OCI-LY1 (cell line): Measurements from ENCODE around the gene ANKS4B.

Source experiments
- H2AFZ ChIP-seq: fragments of 200-600 bp; sonication (generic), shearing (Covaris generic); 2 replicates; pipeline ENCODE4 v1.6.0; 2014; ENCODE audit warnings: antibody characterized with exemption, mild to moderate bottlenecking, low read length
- H3F3A ChIP-seq: fragments of 200-600 bp; sonication (generic), shearing (Covaris generic); 2 replicates; pipeline ENCODE4 v1.6.0; 2014; ENCODE audit warnings: mild to moderate bottlenecking, antibody characterized with exemption, low read length, moderate library complexity; ENCODE audit not compliant: insufficient read depth
- H3K27ac ChIP-seq: fragments of 200-600 bp; sonication (generic); 2 replicates; pipeline ENCODE4 v1.5.1; 2014; ENCODE audit warnings: low read length, mixed run types, mild to moderate bottlenecking, low read depth; ENCODE audit not compliant: poor library complexity, severe bottlenecking
- H3K27me3 ChIP-seq: fragments of 200-600 bp; sonication (generic); 2 replicates; pipeline ENCODE4 v1.6.0; 2014; ENCODE audit warnings: antibody characterized with exemption, mild to moderate bottlenecking, low read length, moderate library complexity; ENCODE audit not compliant: insufficient read depth
- H3K36me3 ChIP-seq: fragments of 200-600 bp; sonication (generic); 2 replicates; pipeline ENCODE4 v1.6.1; 2014; ENCODE audit warnings: mild to moderate bottlenecking, antibody characterized with exemption, low read length, moderate library complexity, mixed read lengths; ENCODE audit not compliant: insufficient read depth
- H3K4me1 ChIP-seq: fragments of 200-600 bp; sonication (generic); 2 replicates; pipeline ENCODE4 v1.5.1; 2014; ENCODE audit warnings: mild to moderate bottlenecking, low read length, moderate library complexity; ENCODE audit not compliant: insufficient read depth, severe bottlenecking
- H3K4me2 ChIP-seq: fragments of 200-600 bp; sonication (generic), shearing (Covaris generic); 2 replicates; pipeline ENCODE4 v1.6.1; 2014; ENCODE audit warnings: low read length
- H3K4me3 ChIP-seq: fragments of 200-600 bp; sonication (generic); 2 replicates; pipeline ENCODE4 v1.5.1; 2014; ENCODE audit warnings: low read length, low read depth, mild to moderate bottlenecking, mixed read lengths; ENCODE audit not compliant: poor library complexity, severe bottlenecking
- H3K79me2 ChIP-seq: fragments of 200-600 bp; shearing (Covaris generic); 2 replicates; pipeline ENCODE4 v1.6.1; 2016; ENCODE audit warnings: mixed run types, low read length, mixed read lengths; ENCODE audit not compliant: insufficient read depth
- H3K9ac ChIP-seq: fragments of 200-600 bp; sonication (generic), shearing (Covaris generic); 2 replicates; pipeline ENCODE4 v1.6.1; 2014; ENCODE audit warnings: mild to moderate bottlenecking, low read length, mixed read lengths
- H3K9me2 ChIP-seq: fragments of 200-600 bp; sonication (generic), shearing (Covaris generic); 2 replicates; pipeline ENCODE4 v1.6.1; 2014; ENCODE audit warnings: low read depth, mild to moderate bottlenecking, low read length, mixed read lengths
- H3K9me3 ChIP-seq: fragments of 200-600 bp; shearing (Covaris generic); 2 replicates; pipeline ENCODE4 v1.6.1; 2014; ENCODE audit warnings: low read length, mixed read lengths
- H4K20me1 ChIP-seq: fragments of 200-600 bp; sonication (generic), shearing (Covaris generic); 2 replicates; pipeline ENCODE4 v1.6.0; 2016; ENCODE audit warnings: mild to moderate bottlenecking, low read length; ENCODE audit not compliant: insufficient read depth
- CTCF ChIP-seq: fragments of 200-600 bp; sonication (generic), shearing (Covaris generic); IDR thresholded peaks from 2 replicates; pipeline ENCODE4 v1.5.1; 2017; ENCODE audit warnings: mild to moderate bottlenecking, antibody characterized with exemption, low read length, moderate library complexity, mixed read lengths
- EZH2 ChIP-seq: fragments of 200-600 bp; sonication (generic), shearing (Covaris generic); IDR thresholded peaks from 2 replicates; pipeline ENCODE4 v1.8.0; 2017; ENCODE audit warnings: borderline replicate concordance, mixed run types, mild to moderate bottlenecking, antibody characterized with exemption, low read length, moderate library complexity, mixed read lengths

Gene ANKS4B

GRCh38 chr16:21264571-21265036, 31.1 kb downstream of the ANKS4B start:
- H3K9me3 ChIP-seq = no peaks in the 10 kb centered on the region
- no peaks in the 10 kb centered on the region for H3K9me2 ChIP-seq
- no peak overlapping the region for H3K9ac ChIP-seq
- no peaks in the 10 kb centered on the region for H3K79me2 ChIP-seq
- 0 out of 2 replicates have a peak, but pooled peaks cover 4% of the 10 kb centered on the region for H3K27me3 ChIP-seq
- no peak overlapping the region for H3K27ac ChIP-seq
- no peaks in the 10 kb centered on the region for H3K36me3 ChIP-seq
- H2AFZ ChIP-seq = no peak overlapping the region
- peaks cover 32% of the 10 kb centered on the region for H3K4me1 ChIP-seq
- TF ChIP-seq EZH2 = no peak
- no peak for TF ChIP-seq CTCF
- no peaks in the 10 kb centered on the region for H3F3A ChIP-seq
- H3K4me2 ChIP-seq = no peak overlapping the region
- H3K4me3 ChIP-seq = no peak overlapping the region
- H4K20me1 ChIP-seq = no peaks in the 10 kb centered on the region

DNA sequence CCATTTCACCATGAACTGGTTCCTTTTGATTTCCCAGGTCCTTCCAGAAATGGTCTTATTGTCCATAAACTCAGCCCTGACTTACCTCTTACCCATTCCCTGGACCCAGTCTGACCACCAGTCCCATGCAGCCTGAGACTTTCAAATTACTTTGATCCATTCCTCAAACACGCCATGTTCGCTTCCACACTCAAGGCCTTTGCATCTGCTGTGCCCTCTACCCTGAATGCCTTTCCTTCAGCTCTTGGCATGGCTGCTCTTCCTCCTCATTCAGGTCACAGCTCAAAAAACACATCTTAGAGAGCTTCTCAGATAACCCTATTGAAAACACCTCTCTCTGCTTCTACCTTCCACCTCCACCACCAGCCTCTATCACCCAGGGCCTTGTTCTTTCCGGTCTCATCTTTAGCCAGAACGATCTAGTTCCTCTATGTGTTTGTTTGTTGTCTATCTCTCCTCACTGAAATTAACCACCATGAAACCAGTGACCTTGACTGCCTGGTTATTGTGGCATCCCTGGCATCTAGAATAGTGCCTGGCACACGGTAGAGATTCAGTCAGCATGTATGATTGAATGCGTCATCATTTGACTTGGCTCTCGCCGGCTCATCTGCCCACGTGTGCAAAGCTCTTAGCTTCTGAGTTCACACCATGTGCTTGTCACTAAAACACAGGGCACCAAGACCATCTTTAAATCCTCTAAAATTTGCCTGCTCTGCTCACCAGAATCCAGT, 31.8 kb downstream of the ANKS4B start:
- Histone ChIP-seq H3K79me2 (no peaks in the 10 kb centered on the region), H3K9me3 (no peaks in the 10 kb centered on the region), H3K9ac (no peak overlapping the region), H2AFZ (no peak overlapping the region), H3K4me3 (no peak overlapping the region), H3K27me3 (0 out of 2 replicates have a peak, but pooled peaks cover 4% of the 10 kb centered on the region), H3K27ac (no peak overlapping the region), H3K4me2 (no peak overlapping the region), H3K9me2 (no peaks in the 10 kb centered on the region), H3K36me3 (no peaks in the 10 kb centered on the region), H3F3A (no peaks in the 10 kb centered on the region), H4K20me1 (no peaks in the 10 kb centered on the region), H3K4me1 (peaks cover 32% of the 10 kb centered on the region)
- no peak for TF ChIP-seq CTCF
- TF ChIP-seq EZH2 = no peak

DNA sequence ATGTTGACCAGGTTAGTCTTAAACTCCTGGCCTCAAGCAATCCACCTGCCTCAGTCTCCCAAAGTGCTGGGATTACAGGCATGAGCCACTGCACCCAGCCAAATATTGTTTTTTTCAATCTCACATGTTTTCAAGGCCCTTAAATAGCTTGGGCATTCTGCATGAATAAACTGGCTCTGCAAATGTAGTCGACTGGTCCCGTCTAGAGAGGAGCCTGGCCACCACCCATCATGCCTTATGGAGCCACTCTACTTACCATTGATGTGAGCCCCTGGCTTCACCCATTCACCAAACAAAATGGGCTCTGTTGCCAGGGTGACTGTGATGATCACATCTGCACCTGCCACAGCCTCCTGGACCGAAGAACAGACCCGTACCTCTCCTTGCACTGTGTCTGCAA, 33.8 kb downstream of the ANKS4B start:
- Histone ChIP-seq H3F3A (no peaks in the 10 kb centered on the region), H3K4me1 (peaks cover 32% of the 10 kb centered on the region)

More for the DNA sequence above, 33.8 kb downstream of the ANKS4B start:
- H3K4me2 ChIP-seq = no peak overlapping the region
- H3K9me3 ChIP-seq = no peaks in the 10 kb centered on the region
- H4K20me1 ChIP-seq = no peaks in the 10 kb centered on the region
- H3K27ac ChIP-seq = no peak overlapping the region
- no peaks in the 10 kb centered on the region for H3K79me2 ChIP-seq
- H3K27me3 ChIP-seq = no peaks in the 10 kb centered on the region
- no peak overlapping the region for H3K4me3 ChIP-seq
- TF ChIP-seq CTCF (no peak), EZH2 (no peak)
- no peak overlapping the region for H2AFZ ChIP-seq
- H3K9me2 ChIP-seq = no peaks in the 10 kb centered on the region
- H3K36me3 ChIP-seq = no peaks in the 10 kb centered on the region
- H3K9ac ChIP-seq = no peak overlapping the region
